ENCODE results near the gene USP13.
"Not testable (repeated sequence)": the region's sequence is repeated elsewhere in the genome, so short reads cannot be mapped to it uniquely, and the experiment has no call there.

USP13 gene

DNA sequence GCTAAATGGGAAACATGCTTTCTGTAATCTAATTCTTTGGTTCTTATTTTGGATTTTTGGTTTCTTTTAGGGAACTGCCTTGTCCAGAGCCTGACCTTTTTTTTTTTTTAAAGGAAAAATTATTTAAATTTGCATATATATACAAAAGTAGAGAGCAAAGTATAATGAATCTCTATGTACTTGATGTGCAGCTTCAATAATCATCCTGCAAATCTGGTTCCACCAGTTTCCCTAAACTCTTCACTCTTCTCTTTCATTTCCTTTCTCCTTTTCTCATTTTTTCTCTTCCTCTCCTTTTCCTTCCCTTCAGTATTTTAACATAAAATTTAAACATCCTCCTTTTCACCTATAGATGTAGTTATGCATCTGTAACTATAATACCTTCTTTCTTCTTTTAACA is 82.5 kb downstream of the USP13 start:
- no peak for DNase-seq

DNA sequence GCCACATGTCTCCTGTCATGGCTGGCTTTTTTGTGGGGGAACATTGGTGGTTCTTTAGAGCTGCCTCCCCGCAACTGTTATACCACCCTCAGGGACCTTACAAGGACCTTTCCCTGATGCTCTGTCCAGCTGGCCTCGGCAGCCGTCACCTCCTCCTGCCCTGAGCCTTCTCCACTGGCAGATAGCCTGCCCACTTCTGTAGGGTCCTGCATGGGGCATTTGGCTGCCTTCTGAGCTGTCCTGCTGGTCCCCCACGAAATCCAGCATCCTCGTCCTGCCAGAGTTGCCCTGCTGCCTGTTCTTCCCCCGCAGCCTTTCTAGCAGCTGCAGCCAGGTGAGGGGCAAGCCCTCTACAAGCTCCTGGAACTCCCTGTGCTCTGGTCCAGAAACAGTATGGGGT is 86.2 kb downstream of the USP13 start:
- DNase-seq, result no peak

DNA sequence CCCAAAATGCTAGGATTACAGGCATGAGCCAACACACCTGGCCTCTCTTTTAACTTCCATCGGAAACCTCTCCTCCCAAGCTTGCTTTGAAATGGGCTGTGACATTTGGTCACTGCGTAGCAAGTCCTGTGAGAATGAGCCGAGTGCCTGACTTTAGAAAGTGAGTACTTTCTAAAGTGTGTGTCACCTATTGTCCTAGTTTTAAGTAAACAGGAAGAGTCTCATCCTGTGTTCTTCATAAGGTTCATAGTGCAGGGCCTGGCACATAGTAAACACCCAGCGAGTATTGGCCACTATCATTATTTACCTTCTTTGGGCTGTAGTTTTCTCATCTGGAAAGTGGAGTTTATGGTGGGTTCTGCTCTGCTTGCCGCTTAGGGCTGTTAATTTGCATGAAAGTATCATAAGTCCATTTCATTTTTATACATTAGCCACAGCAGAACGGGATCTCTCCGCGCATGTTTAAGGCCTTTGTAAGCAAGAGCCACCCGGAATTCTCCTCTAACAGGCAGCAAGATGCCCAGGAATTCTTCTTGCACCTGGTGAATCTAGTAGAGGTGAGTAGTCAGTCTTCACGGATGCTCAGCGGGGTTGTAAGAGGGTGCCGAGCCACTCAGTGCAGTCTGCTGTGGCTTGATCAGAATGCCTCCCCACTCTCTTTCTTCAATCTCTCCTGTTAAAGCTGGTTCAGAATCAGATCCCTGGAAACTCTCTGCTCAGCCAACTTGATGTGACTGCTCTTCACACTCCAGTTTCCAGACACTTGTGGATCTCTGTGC is 87.2 kb downstream of the USP13 start:
- no peak for DNase-seq

DNA sequence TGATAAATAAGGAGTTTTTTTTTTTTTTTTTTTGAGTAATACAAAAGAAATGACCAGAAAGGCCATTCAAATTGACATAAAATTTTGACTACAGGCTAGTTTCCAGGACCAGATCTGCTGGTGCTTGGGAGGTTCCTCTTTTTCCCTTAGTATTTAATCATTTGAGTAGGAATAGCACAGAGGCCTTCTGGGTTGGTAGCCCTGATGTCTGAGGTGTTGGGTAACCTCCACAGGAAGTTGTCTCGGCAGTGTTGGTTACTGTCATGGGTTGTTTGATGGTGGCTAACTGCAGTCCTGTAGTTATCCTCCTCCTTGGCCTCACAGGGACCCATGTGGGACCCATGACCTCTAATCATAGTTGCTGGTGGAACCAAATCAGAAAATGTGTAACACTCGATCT is 91.1 kb downstream of the USP13 start:
- DNase-seq, result no peak

DNA sequence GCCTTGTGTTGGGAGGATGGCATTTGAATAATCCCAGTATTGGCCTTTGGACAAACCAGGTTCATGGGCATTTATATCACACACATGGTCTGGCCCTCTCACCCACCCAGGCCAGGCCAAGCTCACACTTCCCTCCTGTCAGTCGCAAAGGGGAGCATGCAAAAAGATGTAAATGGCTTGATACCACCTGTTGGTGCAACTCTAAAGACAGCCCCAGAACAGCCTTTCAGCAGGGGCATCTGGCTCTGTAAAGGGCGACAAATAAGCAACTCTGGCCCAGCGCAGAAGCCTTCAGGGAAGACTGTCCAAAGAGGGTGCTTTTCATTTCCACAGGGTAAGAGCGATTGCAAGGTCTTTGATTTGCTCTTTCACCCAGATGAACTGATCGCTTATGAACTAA is 91.8 kb downstream of the USP13 start:
- no peak for DNase-seq

DNA sequence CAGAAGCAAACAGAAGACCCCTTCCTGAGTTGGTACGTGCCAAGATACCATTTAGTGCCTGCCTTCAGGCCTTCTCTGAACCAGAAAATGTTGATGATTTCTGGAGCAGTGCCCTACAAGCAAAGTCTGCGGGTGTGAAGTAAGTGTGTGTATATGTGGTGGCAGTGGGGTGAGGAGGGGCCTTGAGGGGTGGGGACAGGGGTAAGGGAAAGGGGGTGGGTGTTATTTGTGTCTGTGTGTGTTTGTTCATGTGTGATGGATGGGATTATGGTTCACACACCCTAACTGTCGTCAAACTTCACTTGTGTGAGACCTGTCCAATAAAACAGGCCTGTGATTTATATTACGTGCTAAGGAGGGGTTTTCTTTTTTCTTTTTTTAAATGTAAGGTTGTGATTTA is 92.2 kb downstream of the USP13 start:
- no peak for DNase-seq

DNA sequence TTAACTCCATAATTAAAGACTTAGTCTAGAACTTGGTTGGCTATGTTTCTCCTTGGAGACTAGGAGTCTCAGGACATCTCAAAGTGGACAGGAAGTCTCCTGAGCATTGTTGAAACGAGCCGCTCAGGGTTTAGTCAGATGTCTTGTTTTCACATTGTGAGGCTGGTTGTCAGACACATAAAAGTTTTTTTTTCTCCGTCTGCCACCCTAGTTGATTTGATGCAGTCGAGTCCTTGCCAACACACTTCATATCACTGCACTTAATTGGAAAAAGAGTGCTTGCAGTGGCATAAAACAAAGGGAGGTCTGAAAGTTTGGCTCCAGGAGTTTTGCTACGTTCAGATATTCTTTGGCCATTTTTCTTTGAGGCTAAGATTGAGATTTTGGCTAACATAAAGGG is 92.9 kb downstream of the USP13 start:
- DNase-seq, result no peak

DNA sequence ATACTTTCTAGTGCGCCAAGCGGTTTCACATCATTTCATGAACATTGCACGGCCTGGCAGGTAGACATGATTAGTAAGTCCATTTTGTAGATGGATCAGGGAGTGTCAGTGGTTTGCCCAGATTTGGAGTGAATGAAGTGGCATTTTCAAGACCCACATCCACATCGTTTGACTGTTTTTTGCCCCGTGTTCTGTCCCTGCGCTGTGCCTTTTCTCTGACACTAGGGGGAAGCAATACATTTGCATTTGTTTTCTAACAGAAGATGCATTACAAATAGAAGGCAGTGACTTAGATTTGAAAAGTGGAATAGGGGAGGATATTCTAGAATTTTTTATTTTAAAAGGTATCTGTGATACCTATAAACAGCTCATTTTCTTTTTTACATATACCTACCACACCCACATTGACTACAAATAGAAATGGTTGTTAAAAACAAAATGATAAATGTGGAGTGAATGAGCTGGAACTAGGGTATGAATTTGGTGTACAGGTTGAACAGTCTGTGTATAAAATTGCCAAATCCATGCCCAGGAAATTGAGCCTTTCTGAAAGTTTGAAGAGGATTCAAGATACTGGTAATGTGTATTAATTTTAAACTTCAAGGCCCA is 98.0 kb downstream of the USP13 start:
- no peak for DNase-seq

DNA sequence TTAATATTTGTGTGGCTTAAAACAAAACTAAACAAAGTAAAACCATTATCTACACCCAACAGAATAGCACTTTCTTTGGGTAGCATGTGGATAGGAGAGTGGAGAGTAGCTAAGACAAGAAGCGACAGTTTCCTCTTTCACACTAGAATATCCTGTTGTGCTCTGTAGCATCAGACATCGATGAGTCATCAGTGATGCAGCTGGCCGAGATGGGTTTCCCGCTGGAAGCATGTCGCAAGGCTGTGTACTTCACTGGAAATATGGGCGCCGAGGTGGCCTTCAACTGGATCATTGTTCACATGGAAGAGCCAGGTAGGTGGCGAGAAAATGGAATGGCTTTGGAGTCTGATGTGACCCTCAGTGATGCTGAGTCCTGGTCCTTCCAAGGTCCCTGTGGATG is 108.1 kb downstream of the USP13 start:
- DNase-seq, result no peak

DNA sequence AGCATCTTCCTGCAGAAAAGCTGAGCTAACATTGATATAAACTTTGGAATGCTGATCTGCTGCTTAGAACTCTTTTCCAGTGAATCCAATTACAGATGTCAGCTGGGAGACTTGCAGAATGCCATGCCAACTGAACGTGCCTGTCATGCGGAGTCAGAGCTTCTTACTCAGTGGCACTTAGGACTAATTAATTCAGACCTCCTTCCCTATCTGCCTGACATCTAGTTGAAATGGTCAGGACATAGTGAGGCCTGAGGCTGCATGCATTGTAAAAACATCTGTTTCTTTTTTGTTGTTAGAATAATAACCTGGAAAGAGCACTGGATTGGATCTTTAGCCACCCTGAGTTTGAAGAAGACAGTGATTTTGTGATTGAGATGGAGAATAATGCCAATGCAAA is 112.6 kb downstream of the USP13 start:
- no peak for DNase-seq

DNA sequence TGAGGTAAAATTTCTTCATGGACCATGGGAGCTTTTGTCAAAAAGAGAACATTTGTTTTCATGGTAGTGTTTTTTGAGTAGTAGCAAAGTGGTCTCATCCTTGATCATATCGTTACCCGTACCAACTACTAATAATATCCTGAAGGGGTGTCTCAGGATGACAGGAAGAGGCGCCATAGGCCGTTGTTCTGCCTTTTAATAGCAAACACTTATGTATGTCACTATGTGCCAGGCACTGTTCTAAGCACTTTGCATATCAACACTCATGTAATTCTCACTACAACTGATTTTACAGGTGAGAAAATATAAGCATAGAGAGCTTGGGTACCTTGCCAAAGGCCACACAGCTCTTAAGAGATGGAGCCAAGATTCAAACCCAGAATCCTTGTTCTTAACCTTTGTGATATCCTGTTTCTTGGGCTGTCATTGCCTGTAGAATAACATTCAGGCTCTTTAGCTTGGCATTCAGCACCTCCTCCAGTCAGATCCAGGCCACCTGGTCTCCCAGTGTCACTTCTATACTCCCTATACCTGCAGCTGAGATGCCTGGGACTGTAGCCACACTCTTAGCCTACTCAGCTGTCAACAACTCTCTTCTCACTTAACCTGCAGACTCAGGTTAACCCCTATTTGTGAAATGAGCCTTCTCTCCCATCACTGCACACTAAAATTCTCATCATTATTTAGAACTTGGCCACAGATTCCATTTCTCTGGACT is 113.7 kb downstream of the USP13 start:
- DNase-seq, result no peak

DNA sequence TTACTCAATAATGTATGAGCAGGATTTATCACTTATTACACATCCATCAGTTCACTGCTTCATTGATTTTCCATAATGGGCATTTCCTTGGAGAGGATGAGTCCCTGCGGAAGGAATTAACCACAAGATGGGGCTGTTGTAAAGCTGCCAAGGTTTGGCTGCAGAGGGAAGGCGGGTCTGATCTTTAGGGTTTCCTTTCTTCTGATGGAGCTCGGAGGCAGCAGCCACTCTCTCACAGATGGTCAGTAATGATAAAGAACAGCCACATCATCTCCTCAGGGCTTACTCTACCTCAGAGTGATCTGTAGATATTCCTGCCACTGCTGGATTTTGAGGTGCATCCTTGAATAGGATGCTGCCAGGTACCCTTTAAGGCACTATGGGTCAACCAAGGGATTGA is 115.2 kb downstream of the USP13 start:
- no peak for DNase-seq

DNA sequence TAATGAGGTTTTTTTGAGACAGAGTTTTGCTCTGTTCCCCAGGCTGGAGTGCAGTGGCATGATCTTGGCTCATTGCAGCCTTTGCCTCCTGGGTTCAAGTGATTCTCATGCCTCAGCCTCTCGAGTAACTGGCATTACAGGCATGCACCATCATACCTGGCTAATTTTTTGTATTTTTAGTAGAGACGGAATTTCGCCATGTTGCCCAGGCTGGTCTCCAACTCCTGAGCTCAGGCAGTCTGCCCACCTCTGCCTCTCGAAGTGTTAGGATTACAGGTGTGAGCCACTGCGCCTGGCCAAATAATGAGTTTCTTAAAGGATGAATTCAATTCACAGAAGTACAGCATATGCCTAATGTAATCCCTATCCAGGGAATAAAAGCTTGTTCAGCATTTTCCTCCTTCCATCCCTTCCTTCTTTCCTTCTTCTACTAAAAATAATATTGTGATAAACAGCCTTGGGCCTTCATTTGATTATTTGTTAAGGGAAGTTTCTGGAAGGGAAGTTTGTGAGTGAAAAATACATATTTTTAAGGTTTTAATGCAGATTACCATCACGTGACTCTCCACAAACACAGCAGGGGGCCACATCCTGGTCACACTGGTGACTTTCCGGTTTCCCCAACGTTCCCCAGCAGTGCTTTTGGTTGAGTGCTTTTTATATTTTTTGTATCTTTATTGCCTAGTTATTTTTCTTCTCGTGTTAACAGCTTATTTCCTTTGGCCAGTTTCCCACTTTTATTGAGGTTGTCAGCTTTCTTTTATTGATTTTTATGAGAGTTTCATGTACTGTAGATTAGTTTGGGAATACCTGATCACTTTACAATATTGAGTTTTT is 116.8 kb downstream of the USP13 start:
- DNase-seq, result no peak

DNA sequence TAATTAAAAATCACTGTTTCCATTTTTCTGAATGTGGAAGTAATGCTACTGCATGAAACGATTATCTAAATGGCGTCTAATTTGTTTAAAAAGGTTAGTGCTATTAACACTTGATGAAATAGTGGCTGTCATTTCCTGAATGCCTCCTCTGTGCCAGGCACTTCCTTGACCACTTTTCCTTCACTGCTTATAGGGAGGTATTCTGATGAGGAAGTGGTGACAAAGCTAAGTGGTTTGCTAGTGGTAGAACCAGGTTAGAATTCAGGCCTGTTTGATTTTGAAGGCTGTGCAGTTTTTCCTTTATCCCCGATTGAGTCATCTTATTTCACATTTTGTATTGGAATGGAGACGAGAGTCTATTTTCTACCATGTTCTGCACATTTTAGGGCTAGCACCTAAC is 119.0 kb downstream of the USP13 start:
- no peak for DNase-seq

DNA sequence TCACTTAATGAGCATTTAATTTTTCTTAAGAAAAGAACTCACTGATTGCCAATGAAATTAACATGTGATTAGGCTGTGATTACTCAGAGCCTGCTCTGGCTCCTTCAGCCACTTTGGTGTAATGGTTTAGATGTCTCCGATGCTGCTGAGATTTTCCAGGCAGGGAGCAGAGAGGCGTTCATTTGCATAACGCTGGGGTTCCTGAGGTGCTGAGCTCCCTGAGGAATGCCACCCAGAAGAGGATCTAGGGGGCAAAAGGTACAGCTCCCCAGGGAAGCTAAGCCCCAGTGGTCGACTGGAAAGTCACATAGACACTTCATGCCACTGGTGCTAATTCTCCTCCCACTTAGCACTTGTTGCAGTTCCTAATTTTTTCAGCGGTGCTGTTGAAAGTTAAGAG is 119.5 kb downstream of the USP13 start:
- DNase-seq, result no peak

DNA sequence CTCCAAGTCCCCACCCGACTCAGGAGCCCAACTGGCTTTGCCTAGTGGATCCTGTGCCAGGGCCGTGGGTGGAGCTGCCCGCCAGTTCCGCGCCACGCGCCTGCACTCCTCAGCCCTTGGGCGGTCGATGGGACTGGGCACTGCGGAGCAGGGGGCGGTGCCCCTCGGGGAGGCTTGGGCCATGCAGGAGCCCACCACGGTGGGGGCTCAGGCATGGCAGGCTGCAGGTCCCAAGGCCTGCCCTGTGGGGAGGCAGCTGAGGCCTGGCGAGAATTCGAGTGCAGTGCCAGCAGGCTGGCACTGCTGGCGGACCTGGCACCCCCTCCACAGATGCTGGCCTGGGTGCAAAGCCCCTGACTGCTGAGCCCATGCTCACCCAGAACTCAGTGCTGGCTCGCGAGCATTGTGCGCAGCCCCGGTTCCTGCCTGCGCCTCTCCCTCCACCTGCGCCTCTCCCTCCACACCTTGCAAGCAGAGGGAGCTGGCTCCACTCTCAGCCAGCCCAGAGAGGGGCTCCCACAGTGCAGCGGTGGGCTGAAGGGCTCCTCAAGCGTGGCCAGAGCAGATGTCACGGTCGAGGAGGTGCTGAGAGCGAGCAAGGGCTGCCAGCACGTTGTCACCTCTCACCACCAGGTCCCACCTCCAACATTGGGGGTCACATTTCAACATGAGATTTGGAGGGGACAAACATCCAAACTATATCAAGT is 122.7 kb downstream of the USP13 start:
- DNase-seq, result no peak

DNA sequence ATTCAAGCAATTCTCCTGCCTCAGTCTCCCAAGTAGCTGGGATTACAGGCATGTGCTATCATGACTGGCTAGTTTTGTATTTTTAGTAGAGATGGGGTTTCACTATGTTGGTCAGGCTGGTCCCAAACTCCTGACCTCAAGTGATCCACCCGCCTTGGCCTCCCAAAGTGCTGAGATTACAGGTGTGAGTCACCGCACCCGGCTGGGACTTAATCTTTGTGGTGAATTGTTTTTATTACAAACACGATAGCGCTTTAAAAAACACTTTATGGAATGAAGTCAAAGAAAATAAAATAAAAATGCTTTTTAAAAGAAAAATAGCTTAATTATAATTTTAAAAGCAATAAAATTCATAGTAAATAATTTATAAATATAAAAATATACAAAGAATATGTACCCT is 130.0 kb downstream of the USP13 start:
- DNase-seq, result not testable (repeated sequence)

DNA sequence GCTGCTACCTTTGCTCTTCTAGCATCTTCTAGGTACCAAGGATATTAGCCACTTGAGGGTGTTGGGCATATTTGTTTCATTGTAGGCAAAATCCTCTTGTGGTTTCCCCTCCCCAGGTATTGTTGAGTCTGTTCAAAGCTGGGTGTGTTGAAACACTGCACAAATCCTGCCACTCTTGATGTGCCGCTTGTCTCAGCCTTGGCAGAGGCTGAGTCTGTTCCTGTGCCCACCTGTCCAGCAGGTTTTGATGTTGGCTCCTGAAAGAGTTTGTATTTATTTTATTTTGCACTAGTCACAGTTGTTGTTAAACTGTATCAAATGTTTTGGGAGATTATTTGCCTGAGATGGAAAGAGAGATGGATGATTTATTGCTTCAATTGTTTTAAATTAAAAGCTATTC is 136.2 kb downstream of the USP13 start:
- DNase-seq, result no peak

DNA sequence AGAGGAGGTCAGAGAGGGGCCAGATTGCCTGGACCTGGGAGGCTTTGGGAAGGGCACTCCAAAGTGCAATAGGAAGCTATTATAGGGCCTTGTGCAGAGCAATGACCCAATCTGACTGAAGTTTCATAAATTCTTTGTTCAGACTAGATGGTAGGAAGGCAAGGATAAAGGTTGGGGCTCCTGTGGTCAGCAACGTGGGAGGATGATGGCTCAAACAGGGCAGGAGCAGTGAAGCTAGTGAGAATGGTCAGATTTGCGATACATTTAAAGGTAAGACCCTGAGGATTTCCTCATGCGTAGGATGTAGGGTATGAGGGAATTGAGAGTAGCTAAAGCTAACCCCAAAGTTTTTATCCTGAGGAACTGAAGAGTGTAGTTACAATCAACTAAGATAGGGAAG is 139.0 kb downstream of the USP13 start:
- DNase-seq, result no peak

DNA sequence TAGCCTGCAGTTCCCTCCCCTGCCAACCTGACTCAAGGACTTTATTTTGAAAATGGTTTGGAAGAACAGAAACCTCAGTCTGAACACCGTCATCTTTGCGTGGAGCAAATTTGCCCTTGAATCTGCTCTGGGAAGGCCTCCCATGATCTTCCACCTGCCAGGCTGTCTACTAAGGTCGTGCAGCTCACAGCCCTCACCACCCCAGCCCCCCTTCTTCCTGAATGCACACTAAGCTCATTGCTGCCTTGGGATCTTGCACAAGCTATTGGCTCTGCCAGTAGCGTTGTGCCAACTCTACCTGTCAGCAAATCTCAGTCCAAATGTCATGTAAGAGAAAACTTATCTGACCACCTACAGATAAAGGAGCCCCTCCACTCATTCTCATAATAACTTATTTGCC is 141.5 kb downstream of the USP13 start:
- DNase-seq, result no peak

DNA sequence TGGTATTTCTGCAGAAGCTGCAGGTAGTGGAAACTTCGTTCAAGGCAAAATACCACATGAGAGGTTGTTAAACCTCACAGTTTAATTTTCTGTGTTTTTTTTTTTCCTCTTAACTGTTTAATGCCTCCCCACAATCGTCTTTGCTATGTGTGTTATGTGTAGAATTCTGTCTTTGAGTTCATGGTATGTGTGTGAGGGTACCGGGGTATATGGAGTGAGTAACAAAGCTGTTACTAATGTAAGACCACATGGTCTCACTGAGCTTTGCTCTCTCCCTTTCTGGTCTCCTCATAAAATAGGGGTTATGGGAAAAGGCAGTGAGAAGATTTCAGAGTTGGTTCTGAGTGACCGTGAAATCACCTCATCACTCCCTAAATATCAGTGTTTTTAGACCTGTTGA is 143.6 kb downstream of the USP13 start:
- no peak for DNase-seq

DNA sequence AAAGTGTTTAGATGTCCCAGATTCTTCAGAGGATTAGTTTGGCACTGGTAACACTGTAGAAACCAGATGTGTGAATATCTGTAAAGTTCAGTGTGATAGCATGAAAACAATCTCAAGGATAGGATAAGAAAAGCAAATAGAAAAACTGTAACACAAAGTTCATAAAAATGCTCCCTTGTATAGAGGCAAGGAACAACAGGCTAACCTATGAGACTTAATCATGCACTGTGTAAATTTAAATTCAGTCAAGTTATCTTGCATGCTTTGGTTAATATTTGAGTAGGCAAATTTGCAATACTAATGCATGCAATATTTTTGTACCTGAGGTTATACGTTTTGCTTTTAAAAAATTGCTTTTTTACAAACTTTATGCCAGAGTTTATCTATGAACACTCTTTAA is 144.4 kb downstream of the USP13 start:
- no peak for DNase-seq

DNA sequence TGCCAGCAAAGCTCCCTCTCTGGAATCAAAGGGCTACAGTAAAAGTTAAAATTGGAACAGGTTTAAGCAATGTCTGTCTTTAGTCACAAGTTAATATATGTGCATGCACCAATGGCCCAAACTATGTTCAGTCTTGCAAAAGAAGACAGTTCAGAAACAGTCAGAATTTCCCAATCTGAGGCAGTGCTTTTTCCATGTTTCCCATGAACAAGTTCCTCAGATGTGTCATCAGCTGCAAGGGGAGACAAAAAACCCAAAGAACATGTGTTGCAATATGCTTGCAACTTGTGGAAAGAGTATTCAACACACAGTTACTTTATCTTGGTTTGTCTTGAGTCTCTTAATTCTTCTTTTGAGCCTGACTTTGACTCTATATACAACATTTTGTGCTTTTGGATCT is 148.4 kb downstream of the USP13 start:
- DNase-seq, result no peak
